ENCODE measurements around the gene PRPF6. TPM values are rescaled to one million over a fixed set of nuclear protein-coding genes. Genes with fewer than 3 reads are reported as not detected.

PRPF6 gene
- polyA plus RNA-seq, 4 donors, result 86.0 to 95.4 (median 92.7) TPM

GRCh38 chr20:64070244-64070993, 89.5 kb downstream of the PRPF6 start:
- no peak for DNase-seq (ENCODE audit: low read depth in 4 of 4, low spot score in 2 of 4)

DNA sequence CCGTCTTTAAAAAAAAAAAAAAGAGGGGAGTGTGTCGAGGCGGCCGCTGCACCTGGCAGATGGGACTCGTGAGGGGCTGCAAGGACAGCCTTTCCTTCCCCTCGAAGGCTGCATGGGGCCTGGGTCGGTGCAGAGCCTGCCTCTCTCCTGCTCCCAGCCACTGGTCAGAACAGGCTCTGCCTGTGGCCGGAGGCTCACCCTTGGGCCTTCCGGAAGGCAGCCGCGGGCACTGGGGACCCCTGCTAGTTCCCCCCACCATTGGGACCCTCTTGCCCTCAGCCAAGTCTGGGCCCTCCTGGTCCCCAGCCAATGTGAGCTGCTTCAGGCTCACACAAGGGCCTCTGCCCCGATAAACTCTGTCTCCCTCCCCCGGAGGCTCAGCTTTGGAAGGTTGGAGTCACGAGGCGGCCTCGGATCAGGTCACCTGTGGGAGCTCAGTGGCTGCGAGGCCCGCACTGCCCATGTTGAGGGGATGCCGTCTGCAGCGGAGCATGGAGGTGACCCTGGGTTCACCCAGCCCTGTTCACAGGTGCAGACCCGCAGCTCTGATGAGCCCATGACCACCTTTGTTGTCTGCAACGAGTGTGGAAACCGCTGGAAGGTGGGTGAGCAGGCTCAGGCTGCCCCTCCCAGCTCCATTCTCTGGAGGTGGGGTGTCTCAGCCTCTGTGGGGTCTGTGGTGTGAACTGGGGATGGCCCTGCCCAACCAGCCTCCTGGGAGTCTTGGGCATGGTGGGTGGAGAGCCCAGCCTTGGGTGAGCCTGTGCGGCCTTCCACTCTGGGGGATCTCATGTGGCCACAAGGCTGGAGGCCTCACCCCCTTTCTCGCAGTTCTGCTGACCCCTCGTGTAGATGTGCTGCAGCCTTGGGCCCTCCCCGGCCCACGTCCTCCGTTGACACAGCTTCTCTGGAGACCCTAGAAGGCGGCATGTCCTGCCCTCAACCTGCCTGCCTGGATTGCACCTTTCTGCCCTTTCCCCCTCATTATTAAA, 90.7 kb downstream of the PRPF6 start:
- DNase-seq (ENCODE audit: low read depth in 4 of 4, low spot score in 2 of 4), result no peak

- DNase-seq (ENCODE audit: low read depth in 4 of 4, low spot score in 2 of 4), result no peak
These were observed 91.6 kb downstream of the PRPF6 start for GRCh38 chr20:64072498-64073063.

GRCh38 chr20:64073476-64074183, 92.7 kb downstream of the PRPF6 start:
- DNase-seq (ENCODE audit: low read depth in 4 of 4, low spot score in 2 of 4), result no peak

DNA sequence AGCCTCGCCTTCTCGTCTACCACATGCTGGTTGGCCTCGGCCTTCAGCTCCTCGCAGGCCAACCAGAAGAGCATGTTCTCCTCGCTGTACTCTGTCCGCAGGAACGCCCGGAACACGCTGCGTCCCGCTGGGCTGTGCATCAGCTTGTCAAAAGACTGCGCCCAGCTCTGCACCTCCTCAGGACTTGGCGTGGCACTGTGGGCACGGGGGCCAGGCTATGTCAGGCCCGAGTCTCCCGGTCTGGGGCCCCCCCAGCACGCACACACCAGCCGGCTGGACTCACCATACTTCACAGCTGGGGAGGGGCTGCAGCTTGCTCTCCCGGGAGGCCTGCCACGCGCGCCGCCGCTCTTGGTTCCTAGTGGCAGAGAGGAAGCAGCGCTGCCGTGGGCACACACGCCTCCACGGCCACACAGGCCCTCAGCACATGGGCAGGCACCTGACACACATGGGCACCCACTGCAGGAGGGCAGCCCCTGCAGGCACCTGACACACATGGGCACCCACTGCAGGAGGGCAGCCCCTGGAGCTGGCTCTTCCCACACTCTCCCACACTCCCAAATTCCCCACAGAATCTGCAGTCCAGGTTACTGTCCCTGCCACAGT, 93.4 kb downstream of the PRPF6 start:
- DNase-seq (ENCODE audit: low read depth in 4 of 4, low spot score in 2 of 4), result no peak

GRCh38 chr20:64074963-64075362, 94.0 kb downstream of the PRPF6 start:
- no peak for DNase-seq (ENCODE audit: low read depth in 4 of 4, low spot score in 2 of 4)

DNA sequence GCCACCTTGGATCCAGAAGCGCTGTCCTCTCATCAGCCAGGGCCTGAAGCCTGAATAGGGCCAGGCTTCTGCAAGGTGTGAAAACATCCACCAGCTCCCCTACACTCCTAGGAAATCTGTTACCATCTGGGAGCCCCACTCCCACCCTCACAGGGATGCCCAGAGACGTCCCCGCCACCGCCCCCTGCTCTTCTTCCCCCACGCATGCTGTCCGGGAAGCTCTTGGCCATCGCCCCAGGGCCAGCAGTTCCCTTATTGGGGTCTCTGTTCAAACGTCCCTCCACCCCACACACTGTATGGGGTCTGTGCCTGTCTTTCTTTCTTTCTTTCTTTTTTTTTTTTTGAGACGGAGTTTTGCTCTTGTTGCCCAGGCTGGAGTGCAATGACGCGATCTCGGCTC, 94.6 kb downstream of the PRPF6 start:
- DNase-seq (ENCODE audit: low read depth in 4 of 4, low spot score in 2 of 4), result no peak

- DNase-seq (ENCODE audit: low read depth in 4 of 4, low spot score in 2 of 4), result no peak
These were observed 95.4 kb downstream of the PRPF6 start for GRCh38 chr20:64076061-64076997.

GRCh38 chr20:64077094-64077493, 96.2 kb downstream of the PRPF6 start:
- no peak for DNase-seq (ENCODE audit: low read depth in 4 of 4, low spot score in 2 of 4)

DNA sequence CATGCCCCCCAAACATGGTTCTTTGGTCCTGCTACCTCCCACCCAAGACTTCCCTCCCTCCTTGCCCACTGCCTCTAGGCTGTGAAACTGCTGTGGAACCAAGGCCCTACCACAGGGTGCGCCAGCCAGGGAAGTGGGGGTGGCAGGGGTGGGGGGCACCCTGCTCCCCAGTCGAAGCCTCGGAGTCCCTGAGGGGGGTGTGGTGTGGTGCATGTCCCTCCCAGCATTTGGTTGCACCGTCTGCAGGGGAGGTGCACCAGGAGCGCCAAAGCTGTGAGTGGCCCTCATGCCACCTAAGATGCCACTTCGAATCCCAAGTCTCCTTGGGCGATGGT, 96.6 kb downstream of the PRPF6 start:
- no peak for DNase-seq (ENCODE audit: low read depth in 4 of 4, low spot score in 2 of 4)

GRCh38 chr20:64077876-64078551, 97.1 kb downstream of the PRPF6 start:
- no peak for DNase-seq (ENCODE audit: low read depth in 4 of 4, low spot score in 2 of 4)

DNA sequence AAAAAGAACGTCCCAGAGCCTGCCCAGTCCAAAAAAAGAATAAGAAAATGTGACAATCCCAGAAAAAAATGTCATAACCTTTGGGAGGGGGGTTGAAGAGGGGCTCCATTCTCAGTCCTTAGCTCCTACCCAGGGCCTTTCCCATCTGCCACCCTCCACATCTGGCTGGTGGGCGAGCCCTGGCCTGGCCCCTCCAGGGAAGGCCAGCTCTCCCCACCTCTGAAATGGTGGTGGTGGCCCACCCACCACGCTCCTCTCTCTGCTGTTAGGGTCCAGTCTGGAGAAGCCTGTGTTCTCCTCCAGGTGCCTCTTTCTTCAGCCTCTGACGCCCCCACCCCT, 98.0 kb downstream of the PRPF6 start:
- DNase-seq (ENCODE audit: low read depth in 4 of 4, low spot score in 2 of 4), result no peak

GRCh38 chr20:64079273-64080012, 98.5 kb downstream of the PRPF6 start, which contains the start of gene RGS19:
TSS of gene RGS19 (minus strand) at chr20:64079518. CDS start at chr20:64076886, 2,632 bp downstream.
- DNase-seq (ENCODE audit: low read depth in 4 of 4, low spot score in 2 of 4), result no peak

- no peak for DNase-seq (ENCODE audit: low read depth in 4 of 4, low spot score in 2 of 4)
These were observed 99.3 kb downstream of the PRPF6 start, which contains the start of gene OPRL1 for GRCh38 chr20:64080013-64080812. TSS of gene OPRL1 (plus strand) at chr20:64080082. CDS start at chr20:64092721, 12,639 bp downstream.

DNA sequence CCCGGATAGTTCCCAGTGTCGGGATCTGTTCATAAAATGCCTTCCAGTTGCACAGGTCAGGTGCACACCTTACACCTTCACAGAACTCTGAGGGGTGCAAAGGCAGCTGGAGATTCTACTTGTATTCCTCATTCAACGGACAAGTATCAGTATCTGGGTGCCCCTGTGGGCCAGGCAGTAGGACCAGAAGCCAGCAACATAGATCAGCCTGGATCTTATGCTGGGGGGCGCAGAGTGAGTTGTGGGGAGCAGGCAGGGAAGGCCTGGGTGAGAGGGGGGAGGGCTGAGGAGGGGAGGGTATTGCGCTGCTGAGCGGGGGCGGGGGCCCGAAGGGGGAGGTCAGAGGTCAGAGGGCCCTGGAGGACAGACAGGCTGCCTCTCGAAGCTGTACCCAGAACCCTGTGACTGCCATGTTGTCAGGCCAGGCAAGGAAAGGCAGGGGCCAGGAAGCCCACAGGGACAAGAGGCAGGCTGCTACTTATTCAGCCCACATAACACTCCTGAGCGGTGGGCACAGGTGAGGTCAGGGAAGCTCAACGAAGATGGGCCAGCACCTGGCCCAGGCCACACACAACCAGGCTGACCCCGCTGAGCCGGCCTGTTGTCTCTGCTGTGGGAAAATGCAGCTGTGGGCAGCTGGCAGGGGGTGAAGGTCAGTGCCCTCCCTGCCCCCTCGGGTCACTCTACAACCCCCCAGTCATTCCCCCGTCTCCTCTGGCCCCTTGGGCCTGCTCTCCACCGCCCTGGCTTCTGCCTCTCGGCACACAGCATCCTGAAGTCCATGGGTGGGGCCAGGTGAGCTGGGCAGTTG, 100.1 kb downstream of the PRPF6 start:
- no peak for DNase-seq (ENCODE audit: low read depth in 4 of 4, low spot score in 2 of 4)

- DNase-seq (ENCODE audit: low read depth in 4 of 4, low spot score in 2 of 4), result no peak
These were observed 100.7 kb downstream of the PRPF6 start for GRCh38 chr20:64081624-64081964.

All from left renal cortex interstitium (tissue), 4 donors.